ENCODE measurements around the gene INPP4B. TPM values are rescaled to one million over a fixed set of nuclear protein-coding genes. Genes with fewer than 3 reads are reported as not detected.

INPP4B gene
- total RNA-seq, 1 experiment from 2014 or later = 0.07 TPM

DNA sequence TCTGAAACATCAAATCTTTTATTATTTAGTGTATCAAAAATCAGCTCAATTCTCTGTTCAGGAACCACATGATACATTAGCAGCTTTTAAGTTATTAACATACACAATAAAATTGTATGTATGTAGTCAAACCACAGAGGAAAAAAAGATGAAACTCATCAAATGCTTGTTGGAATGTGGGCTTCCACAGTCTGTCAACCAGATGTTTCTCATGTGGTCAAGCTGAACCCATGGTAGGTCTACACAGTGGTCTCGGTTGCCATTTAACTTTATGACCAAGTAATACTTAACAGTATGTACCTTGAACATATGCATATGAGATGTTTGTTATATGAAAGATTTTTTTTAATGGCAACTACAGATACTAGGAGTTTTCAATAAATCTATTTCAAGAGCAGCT is 781.9 kb downstream of the INPP4B start:
- Histone ChIP-seq H3K4me2 (ENCODE audit: insufficient read depth, insufficient read length, low read length) (no peak overlapping the region), H3K4ac (ENCODE audit: low read depth, low read length) (no peak overlapping the region), H2BK20ac (ENCODE audit: low read depth, low read length, poor library complexity, severe bottlenecking) (no peak overlapping the region), H4K5ac (ENCODE audit: insufficient read length, low read depth, low read length) (no peak overlapping the region), H3K23ac (ENCODE audit: insufficient read length, low read depth, low read length) (no peak overlapping the region), H3K9me3 (ENCODE audit: control insufficient read depth, low read depth, low read length) (no peaks in the 10 kb centered on the region), H3T11ph (ENCODE audit: low read length) (no peak overlapping the region), H3K79me2 (ENCODE audit: insufficient read depth, low read length) (no peaks in the 10 kb centered on the region), H3K23me2 (ENCODE audit: insufficient read length, low read depth, low read length, poor library complexity, severe bottlenecking) (no peaks in the 10 kb centered on the region), H3K27me3 (ENCODE audit: insufficient read depth, low read length) (no peaks in the 10 kb centered on the region), H2BK120ac (ENCODE audit: low read depth, low read length, poor library complexity, severe bottlenecking) (no peak overlapping the region), H3K4me1 (ENCODE audit: insufficient read depth, low read length) (no peaks in the 10 kb centered on the region), H3K79me1 (ENCODE audit: insufficient read depth, low read depth, low read length, poor library complexity, severe bottlenecking) (no peaks in the 10 kb centered on the region), H2AK5ac (ENCODE audit: insufficient read length, low read length) (no peak overlapping the region), H3K18ac (ENCODE audit: insufficient read length, low read depth, low read length) (no peak overlapping the region), H2AFZ (ENCODE audit: low read length) (no peak overlapping the region), H4K8ac (replicated peaks; ENCODE audit: insufficient read length, low read depth, low read length) (no peak overlapping the region), H2BK5ac (ENCODE audit: insufficient read length, low read length) (no peak overlapping the region), H4K91ac (ENCODE audit: insufficient read length, low read depth, low read length) (no peak overlapping the region), H2BK15ac (ENCODE audit: low read depth, low read length) (no peak overlapping the region), H3K9ac (ENCODE audit: extremely low read depth, insufficient read length, low read length) (no peak overlapping the region), H3K56ac (ENCODE audit: insufficient read length, low read depth, low read length) (no peak overlapping the region), H4K20me1 (ENCODE audit: control insufficient read depth, insufficient read depth, insufficient read length) (no peaks in the 10 kb centered on the region), H3K14ac (ENCODE audit: insufficient read depth, low read length) (no peak overlapping the region), H3K27ac (ENCODE audit: insufficient read length, low read depth, low read length) (no peak overlapping the region), H2BK12ac (ENCODE audit: insufficient read length, low read depth, low read length) (no peak overlapping the region)
- no peaks in the 10 kb centered on the region for H3K4me1 Mint-ChIP-seq
- WGBS (ENCODE audit: extremely low coverage, insufficient read length, low lambda C conversion rate) = no CpG with 5 or more reads among the region's 1 CpG
- H3K4me3 Mint-ChIP-seq = no peak overlapping the region
- DNase-seq = no peak
- H3K27me3 Mint-ChIP-seq (ENCODE audit: low read depth) = no peaks in the 10 kb centered on the region
- no peak overlapping the region for H3K27ac Mint-ChIP-seq
- peaks cover 30 to 35% of the 10 kb centered on the region in 2 experiments for H3K9me3 Mint-ChIP-seq
- TF ChIP-seq, protein P1, sequence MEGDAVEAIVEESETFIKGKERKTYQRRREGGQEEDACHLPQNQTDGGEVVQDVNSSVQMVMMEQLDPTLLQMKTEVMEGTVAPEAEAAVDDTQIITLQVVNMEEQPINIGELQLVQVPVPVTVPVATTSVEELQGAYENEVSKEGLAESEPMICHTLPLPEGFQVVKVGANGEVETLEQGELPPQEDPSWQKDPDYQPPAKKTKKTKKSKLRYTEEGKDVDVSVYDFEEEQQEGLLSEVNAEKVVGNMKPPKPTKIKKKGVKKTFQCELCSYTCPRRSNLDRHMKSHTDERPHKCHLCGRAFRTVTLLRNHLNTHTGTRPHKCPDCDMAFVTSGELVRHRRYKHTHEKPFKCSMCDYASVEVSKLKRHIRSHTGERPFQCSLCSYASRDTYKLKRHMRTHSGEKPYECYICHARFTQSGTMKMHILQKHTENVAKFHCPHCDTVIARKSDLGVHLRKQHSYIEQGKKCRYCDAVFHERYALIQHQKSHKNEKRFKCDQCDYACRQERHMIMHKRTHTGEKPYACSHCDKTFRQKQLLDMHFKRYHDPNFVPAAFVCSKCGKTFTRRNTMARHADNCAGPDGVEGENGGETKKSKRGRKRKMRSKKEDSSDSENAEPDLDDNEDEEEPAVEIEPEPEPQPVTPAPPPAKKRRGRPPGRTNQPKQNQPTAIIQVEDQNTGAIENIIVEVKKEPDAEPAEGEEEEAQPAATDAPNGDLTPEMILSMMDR (conservative IDR thresholded peaks at IDR 0.05) = no peak
- H3K36me3 Mint-ChIP-seq (ENCODE audit: insufficient read depth in 1 of 3, low read depth in 3 of 3) = peaks cover 0 to 24% (median 15%) of the 10 kb centered on the region in 3 experiments; a peak in 4 of 7 replicates

Measured in H9 (cell line).